HG03039 (cell line): Measurements from ENCODE around the gene NACAD.
A peak's percentile ranks its signal among the peaks of the same experiment; 100 is the strongest.
"Not testable (repeated sequence)": the region's sequence is repeated elsewhere in the genome, so short reads cannot be mapped to it uniquely, and the experiment has no call there.

Experiments used
- ATAC-seq: cut with Tn5 transposase; IDR thresholded peaks from one replicate; pipeline ENCODE4 v1.9.1; 2021; ENCODE audit warnings: mild to moderate bottlenecking, moderate library complexity; ENCODE audit not compliant: unreplicated experiment

Gene NACAD

GRCh38 chr7:45114926-45115325 lies 26.2 kb upstream of the NACAD start:
- ATAC-seq, result no peak

- ATAC-seq, result not testable (repeated sequence)
Measured at GRCh38 chr7:45114257-45114656, 25.5 kb upstream of the NACAD start.

DNA sequence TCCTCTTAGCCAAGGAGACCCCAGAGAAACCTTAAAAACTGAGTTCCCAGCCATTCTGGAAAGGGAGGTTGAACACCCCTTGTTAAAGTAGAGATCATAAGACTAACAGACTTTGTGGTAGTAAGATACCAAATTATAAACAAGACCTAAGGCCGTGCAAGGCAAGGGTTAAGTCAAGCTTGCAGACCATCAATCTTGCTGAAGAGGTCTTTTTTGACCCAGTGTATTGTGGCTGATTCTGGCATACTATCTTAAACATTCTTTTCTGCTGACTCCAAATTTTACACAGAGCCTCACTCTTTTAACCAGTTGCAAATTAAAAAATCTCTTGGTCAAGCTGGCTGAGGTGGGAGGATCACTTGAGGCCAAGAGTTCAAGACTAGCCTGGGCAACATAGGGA lies 23.9 kb upstream of the NACAD start:
- no peak for ATAC-seq

- peak; percentile 93 for ATAC-seq
Measured at GRCh38 chr7:45111298-45112223, 22.8 kb upstream of the NACAD start, which contains the start of gene TBRG4. Gene TBRG4, minus strand, starts transcription at chr7:45111697. Its CDS starts 2,460 bp downstream, at chr7:45109237.

GRCh38 chr7:45108863-45109262 lies 20.1 kb upstream of the NACAD start:
- no peak for ATAC-seq

DNA sequence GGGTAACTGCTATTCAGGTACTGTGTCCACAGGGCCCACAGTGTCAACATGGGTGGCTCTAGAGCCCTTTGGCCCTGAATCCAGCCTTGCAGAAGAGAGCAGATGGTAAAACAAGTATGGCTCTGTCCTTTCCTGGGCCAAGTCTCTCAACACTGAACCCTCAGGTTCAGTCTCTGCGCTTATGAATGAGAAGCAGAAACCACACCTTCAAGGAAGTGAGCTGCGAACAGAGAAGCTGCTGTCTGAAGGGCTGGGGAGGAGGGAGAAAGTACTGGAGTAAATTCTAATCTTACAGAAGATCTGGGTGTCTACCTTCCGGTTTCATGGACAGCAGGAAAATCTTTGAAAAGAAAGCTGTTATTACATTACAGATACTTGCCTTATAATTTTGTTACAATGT lies 18.6 kb upstream of the NACAD start:
- no peak for ATAC-seq

- ATAC-seq, result no peak
Measured at GRCh38 chr7:45106820-45107219, 18.1 kb upstream of the NACAD start.

DNA sequence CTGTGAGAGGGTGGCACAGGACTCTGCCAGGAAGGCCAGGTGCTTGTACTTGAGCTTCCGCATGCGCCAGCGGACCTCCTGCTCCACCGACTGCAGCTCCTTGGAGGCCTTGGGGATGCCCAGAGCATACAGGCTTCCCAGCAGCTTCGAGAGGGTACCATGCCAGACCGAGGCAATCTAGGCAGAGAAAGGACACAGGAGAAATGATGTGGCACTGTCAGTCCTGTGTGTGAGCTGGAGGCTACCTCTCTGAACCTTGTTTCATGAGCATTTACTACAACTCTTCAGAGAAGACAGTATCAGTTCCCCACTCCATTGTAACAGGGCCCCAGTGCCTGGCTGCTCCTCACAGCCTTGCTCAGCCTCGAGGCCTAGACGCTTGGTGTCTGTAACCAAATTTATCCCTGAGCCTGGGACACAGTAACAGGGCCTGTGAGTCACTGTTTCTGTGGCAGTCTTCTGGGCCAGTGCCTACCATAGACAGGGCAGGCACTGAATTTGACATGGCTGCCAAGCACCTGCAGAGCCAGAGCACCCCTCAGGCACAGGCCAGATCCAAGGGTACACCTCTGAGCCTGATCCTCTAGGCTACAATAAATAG lies 16.9 kb upstream of the NACAD start:
- ATAC-seq, result no peak

- ATAC-seq, result no peak
Measured at GRCh38 chr7:45104844-45105587, 16.2 kb upstream of the NACAD start.

DNA sequence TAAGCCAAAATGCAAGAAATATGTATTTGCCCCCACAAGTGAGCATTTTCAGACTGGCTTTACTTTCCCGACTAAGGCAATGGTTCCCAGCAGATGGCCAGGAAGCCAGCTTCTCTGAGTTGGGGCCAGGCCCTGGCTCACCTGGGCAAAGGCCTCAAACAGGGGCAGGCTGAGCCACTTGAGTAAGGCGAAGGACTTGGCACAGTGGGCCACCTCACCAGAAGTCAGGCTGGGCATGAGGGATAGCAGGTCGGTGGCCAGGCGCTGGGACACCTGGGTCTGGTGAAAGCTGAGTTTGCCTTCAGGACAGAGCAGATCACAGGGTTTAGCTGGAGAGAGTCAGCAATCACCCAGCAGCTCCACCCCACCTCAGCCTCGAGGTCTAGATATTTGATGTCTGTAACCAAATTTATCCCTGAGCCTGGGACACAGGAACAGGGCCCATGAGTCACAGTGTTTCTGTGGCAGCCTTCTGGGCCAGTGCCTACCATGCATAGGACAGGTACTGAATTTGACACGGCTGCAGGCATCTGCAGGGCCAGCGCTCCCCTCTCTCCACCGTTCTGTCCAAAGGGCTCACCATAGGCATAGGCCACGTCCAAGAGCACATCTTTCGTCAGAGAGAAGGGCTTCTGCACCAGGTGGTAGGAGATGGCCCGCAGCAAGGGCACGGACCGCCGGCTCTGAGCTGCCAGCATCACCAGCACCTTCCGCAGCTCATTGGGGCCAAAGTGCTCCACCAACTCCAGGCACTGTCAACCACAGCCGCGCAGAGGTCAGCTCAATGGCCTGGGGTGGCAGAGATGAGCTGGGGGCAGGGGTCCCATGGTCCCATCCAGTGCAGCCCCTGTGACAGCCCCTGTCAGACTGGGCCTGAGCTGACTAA lies 15.4 kb upstream of the NACAD start:
- no peak for ATAC-seq

- no peak for ATAC-seq
Measured at GRCh38 chr7:45102785-45103712, 14.3 kb upstream of the NACAD start.

- no peak for ATAC-seq
Measured at GRCh38 chr7:45101748-45102147, 13.0 kb upstream of the NACAD start.

GRCh38 chr7:45100761-45101480 lies 12.2 kb upstream of the NACAD start:
- ATAC-seq, result no peak

DNA sequence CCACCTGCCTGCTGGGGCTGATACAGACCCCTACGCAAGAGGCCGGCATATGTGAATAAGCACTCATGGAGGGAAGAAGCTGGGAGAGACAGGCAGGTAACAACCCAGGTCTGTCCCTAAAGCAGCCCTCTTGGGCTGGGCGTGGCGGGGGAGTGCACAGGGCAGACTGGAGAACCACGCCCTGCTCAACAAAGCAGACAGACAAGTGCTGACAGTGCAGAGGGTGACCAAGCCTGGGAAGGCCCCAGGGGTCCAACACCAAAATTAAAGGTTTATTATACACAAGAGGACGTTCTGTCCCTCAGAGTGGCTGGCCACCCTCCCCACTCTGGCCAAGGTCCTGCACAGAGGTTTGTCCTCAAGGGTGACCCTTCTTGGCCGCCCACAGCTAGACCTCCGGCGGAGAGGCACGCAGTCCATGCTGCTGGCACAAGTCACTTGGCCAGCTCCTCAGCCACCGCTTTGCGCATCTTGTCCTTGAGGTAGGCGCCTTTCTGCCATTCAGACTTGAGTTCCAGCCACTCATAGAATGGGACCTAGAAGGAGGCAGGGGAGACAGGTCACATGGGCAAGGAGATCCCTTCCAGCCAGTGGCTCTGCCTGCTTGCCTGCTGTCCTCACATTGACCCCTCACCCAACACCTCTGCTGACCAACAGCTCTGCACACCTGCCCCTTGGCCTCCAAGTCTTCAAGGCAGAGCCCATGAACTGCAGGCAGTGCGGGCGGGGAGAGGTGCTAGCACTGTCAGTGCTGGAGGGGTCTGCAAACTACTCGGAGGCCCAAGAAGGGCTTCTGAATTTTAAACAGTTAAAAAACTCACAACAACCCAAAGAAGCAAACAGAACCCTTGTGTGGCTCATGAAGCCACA lies 11.4 kb upstream of the NACAD start:
- ATAC-seq, result no peak

- no peak for ATAC-seq
Measured at GRCh38 chr7:45098983-45099839, 10.4 kb upstream of the NACAD start.

- no peak for ATAC-seq
Measured at GRCh38 chr7:45092931-45093235, 4.1 kb upstream of the NACAD start.
